SK-N-SH (cell line): ENCODE measurements around the gene MAP2K5. TPM values are rescaled to one million over a fixed set of nuclear protein-coding genes. Genes with fewer than 3 reads are reported as not detected.

Experiments
- CTCF ChIA-PET: fragments of 300-600, 350-600 bp; formaldehyde crosslinking; extraction: SDS; loops from one replicate; lab custom pipeline; 2021; lab: Yijun Ruan, JAX
- POLR2A ChIA-PET: fragments of 350-600 bp; sonication (Branson Sonifier 250); formaldehyde crosslinking; extraction: SDS; loops from one replicate; lab custom pipeline; 2020; ENCODE audit warnings: antibody characterized with exemption, inconsistent platforms; lab: Yijun Ruan, JAX
- DNase-seq: peaks from one replicate; pipeline ENCODE4 v3.0.0; 2012
- H2AFZ ChIP-seq: fragments of 200-600 bp; sonication (generic); 2 replicates; pipeline ENCODE4 v1.8.1; 2016; ENCODE audit warnings: antibody characterized with exemption, mild to moderate bottlenecking, low read depth
- H3F3A ChIP-seq: fragments of 200-600 bp; sonication (generic); replicated peaks from 2 replicates; pipeline ENCODE3; 2016; ENCODE audit warnings: antibody characterized with exemption, mild to moderate bottlenecking; ENCODE audit not compliant: insufficient read depth
- H3K27ac ChIP-seq, 2 experiments: fragments of 200-500 bp in 1 of 2; fragments of 200-600 bp in 1 of 2; sonication (Bioruptor generic) in 1 of 2; sonication (generic), shearing (Covaris generic) in 1 of 2; 2 replicates each; pipeline versions ENCODE4 v1.5.1 to v1.6.1; 2014 to 2016; ENCODE audit warnings: low read depth in 2 of 2, inconsistent platforms in 1 of 2, low read length in 1 of 2, mild to moderate bottlenecking in 1 of 2, mixed read lengths in 1 of 2
- H3K27me3 ChIP-seq: fragments of 200-600 bp; sonication (generic), shearing (Covaris generic); 2 replicates; pipeline ENCODE4 v1.6.1; 2016; ENCODE audit warnings: mixed run types; ENCODE audit not compliant: insufficient read depth
- H3K36me3 ChIP-seq, 2 experiments: fragments of 200-500 bp in 1 of 2; fragments of 200-600 bp in 1 of 2; sonication (Bioruptor generic) in 1 of 2; sonication (generic) in 1 of 2; replicated peaks in 1 of 2; 2 replicates each; pipeline versions ENCODE3 to v1.5.1; 2014 to 2016; ENCODE audit warnings: low read length in 1 of 2, mild to moderate bottlenecking in 1 of 2; ENCODE audit not compliant: insufficient read depth in 2 of 2, control insufficient read depth in 1 of 2
- H3K4me1 ChIP-seq, 2 experiments: fragments of 200-500 bp in 1 of 2; fragments of 200-600 bp in 1 of 2; sonication (Bioruptor generic) in 1 of 2; sonication (generic), shearing (Covaris generic) in 1 of 2; 2 replicates each; pipeline versions ENCODE4 v1.5.1 to v1.6.1; 2014 to 2016; ENCODE audit warnings: low read depth in 1 of 2, low read length in 1 of 2, mixed run types in 1 of 2; ENCODE audit not compliant: insufficient read depth in 2 of 2, control insufficient read depth in 1 of 2
- H3K4me2 ChIP-seq: fragments of 200-600 bp; sonication (generic), shearing (Covaris generic); 2 replicates; pipeline ENCODE4 v1.6.1; 2017; ENCODE audit warnings: mixed run types
- H3K4me3 ChIP-seq, 2 experiments: fragments of 200-500 bp in 1 of 2; fragments of 200-600 bp in 1 of 2; sonication (Bioruptor generic) in 1 of 2; sonication (generic), shearing (Covaris generic) in 1 of 2; 2 replicates each; pipeline versions ENCODE4 v1.5.1 to v1.8.1; 2014 to 2016; ENCODE audit warnings: low read depth in 2 of 2, inconsistent platforms in 1 of 2, low read length in 1 of 2, mild to moderate bottlenecking in 1 of 2, mixed read lengths in 1 of 2, moderate library complexity in 1 of 2
- H3K79me2 ChIP-seq: fragments of 200-600 bp; sonication (generic); 2 replicates; pipeline ENCODE4 v1.8.1; 2017; ENCODE audit warnings: mild to moderate bottlenecking; ENCODE audit not compliant: insufficient read depth
- H3K9ac ChIP-seq: fragments of 200-600 bp; sonication (generic); 2 replicates; pipeline ENCODE4 v1.6.1; 2017; ENCODE audit warnings: mixed run types
- H3K9me2 ChIP-seq: fragments of 200-600 bp; sonication (generic); 2 replicates; pipeline ENCODE4 v1.6.1; 2017; ENCODE audit warnings: mixed run types
- H3K9me3 ChIP-seq: fragments of 200-600 bp; sonication (generic); 2 replicates; pipeline ENCODE4 v1.6.1; 2017; ENCODE audit warnings: mixed run types, mild to moderate bottlenecking, moderate library complexity
- H4K20me1 ChIP-seq: fragments of 200-600 bp; sonication (generic); 2 replicates; pipeline ENCODE4 v1.6.1; 2017; ENCODE audit warnings: mild to moderate bottlenecking, mixed run types; ENCODE audit not compliant: insufficient read depth
- CHD2 ChIP-seq: fragments of 150-350 bp; IDR thresholded peaks from 2 replicates; pipeline ENCODE4 v1.6.1; 2018; ENCODE audit warnings: low read length; ENCODE audit not compliant: partially characterized antibody
- CTCF ChIP-seq: fragments of 200-600 bp; sonication (generic); IDR thresholded peaks from 2 replicates; pipeline ENCODE4 v1.6.1; 2017; ENCODE audit warnings: antibody characterized with exemption, mild to moderate bottlenecking, moderate library complexity
- FOXJ3 ChIP-seq: sonication (generic); formaldehyde crosslinking; IDR thresholded peaks from 2 replicates; pipeline ENCODE4 v1.5.1; 2020; ENCODE audit warnings: mild to moderate bottlenecking, missing genetic modification reagents
- GABPA ChIP-seq: IDR thresholded peaks from 2 replicates; pipeline ENCODE4 v1.4.0; 2012; ENCODE audit warnings: low read depth, mild to moderate bottlenecking
- JUND ChIP-seq: IDR thresholded peaks from 2 replicates; pipeline ENCODE4 v1.4.0; 2012
- MAX ChIP-seq: IDR thresholded peaks from 2 replicates; pipeline ENCODE4 v1.4.0; 2012; ENCODE audit warnings: low read depth
- RAD21 ChIP-seq: IDR thresholded peaks from 2 replicates; pipeline ENCODE4 v1.6.1; 2012; ENCODE audit warnings: mild to moderate bottlenecking, low read length
- REST ChIP-seq: IDR thresholded peaks from 2 replicates; pipeline ENCODE4 v1.6.1; 2012; ENCODE audit warnings: mild to moderate bottlenecking, low read depth, low read length, moderate library complexity
- RFX5 ChIP-seq: IDR thresholded peaks from 2 replicates; pipeline ENCODE4 v1.6.1; 2012; ENCODE audit warnings: mild to moderate bottlenecking, improper control_type of control experiment, low read length
- SIN3A ChIP-seq: IDR thresholded peaks from 2 replicates; pipeline ENCODE4 v1.6.1; 2012; ENCODE audit warnings: low read depth, mild to moderate bottlenecking, low read length, moderate library complexity, borderline replicate concordance
- SMC3 ChIP-seq: IDR thresholded peaks from 2 replicates; pipeline ENCODE4 v1.6.1; 2012; ENCODE audit warnings: low read depth, low read length, improper control_type of control experiment
- TCF12 ChIP-seq: IDR thresholded peaks from 2 replicates; pipeline ENCODE4 v1.4.0; 2012
- TEAD4 ChIP-seq: IDR thresholded peaks from 2 replicates; pipeline ENCODE4 v1.4.0; 2012; ENCODE audit warnings: mild to moderate bottlenecking, borderline replicate concordance; ENCODE audit not compliant: insufficient read depth
- USF1 ChIP-seq: IDR thresholded peaks from 2 replicates; pipeline ENCODE4 v1.4.0; 2012; ENCODE audit warnings: low read depth, borderline replicate concordance
- YY1 ChIP-seq: IDR thresholded peaks from 2 replicates; pipeline ENCODE4 v1.4.0; 2012; ENCODE audit warnings: low read depth, mild to moderate bottlenecking
- WGBS: methylation state at CpG from one replicate; pipeline ENCODE4 v1.1.6; 2017; ENCODE audit warnings: low lambda C conversion rate; 5-methylcytosine and 5-hydroxymethylcytosine counted together
- polyA plus RNA-seq, 3 experiments: library from polyadenylated mRNA; depleted of rRNA; stranded (reverse); fragments of >200 nt; gene quantifications; 2 replicates each; pipeline ENCODE4 v1.2.3, GENCODE V29; 2012

The MAP2K5 gene
- polyA plus RNA-seq, 1 of the 3 experiments (the other 2 are of a cell fraction) = 6.2 TPM

GRCh38 chr15:67639591-67639990, 97.1 kb downstream of the MAP2K5 start:
- Histone ChIP-seq H3K79me2 (no peaks in the 10 kb centered on the region), H3K4me3 (no peak overlapping the region), H3K27ac (no peak overlapping the region), H3K27me3 (no peaks in the 10 kb centered on the region), H3K9me3 (peaks cover under 1% of the 10 kb centered on the region; the same call in 1 of the 2 replicates), H3F3A (no peaks in the 10 kb centered on the region), H3K9ac (no peak overlapping the region), H3K9me2 (no peaks in the 10 kb centered on the region), H3K36me3 (peaks cover 4 to 8% of the 10 kb centered on the region in 2 experiments), H3K4me1 (peaks cover 0 to 6% of the 10 kb centered on the region in 2 experiments; a peak in 2 of 4 replicates), H2AFZ (no peak overlapping the region), H3K4me2 (no peak overlapping the region), H4K20me1 (no peaks in the 10 kb centered on the region)
- DNase-seq = no peak
- no peak for TF ChIP-seq SMC3
- no peak for TF ChIP-seq JUND
- no peak for TF ChIP-seq MAX
- ChIA-PET POLR2A (no interaction called here), CTCF (interaction anchor here (0.8 kb wide), 1 partner anchor 9 kb away, joined by 4 read pairs; no protein-coding TSS in a partner anchor)
- 91% methylated on average over 6 of the region's 6 CpGs for WGBS

- H3K4me3 ChIP-seq = no peak overlapping the region
- DNase-seq = no peak
- no peaks in the 10 kb centered on the region for H3K9me3 ChIP-seq
- no peak overlapping the region for H3K4me2 ChIP-seq
- 92% methylated on average over 3 of the region's 3 CpGs for WGBS
- H4K20me1 ChIP-seq = no peaks in the 10 kb centered on the region
- no peaks in the 10 kb centered on the region for H3K9me2 ChIP-seq
- no peak for TF ChIP-seq MAX
- TF ChIP-seq RFX5 = no peak
- TF ChIP-seq FOXJ3 (CRISPR knock-in tag) = no peak
- no peak for TF ChIP-seq USF1
- no peak for TF ChIP-seq CTCF
- TF ChIP-seq RAD21 = no peak
- no peak for TF ChIP-seq TEAD4
- no peak for TF ChIP-seq REST
- TF ChIP-seq CHD2 = no peak
- no peak for TF ChIP-seq TCF12
- TF ChIP-seq SIN3A = no peak
- no peak for TF ChIP-seq YY1
- TF ChIP-seq GABPA = no peak
- H3K36me3 ChIP-seq = peaks cover 4 to 8% of the 10 kb centered on the region in 2 experiments
- no peaks in the 10 kb centered on the region for H3F3A ChIP-seq
- no peaks in the 10 kb centered on the region for H3K27me3 ChIP-seq
- peaks cover 0 to 6% of the 10 kb centered on the region in 2 experiments; a peak in 2 of 4 replicates for H3K4me1 ChIP-seq
- no peaks in the 10 kb centered on the region for H3K79me2 ChIP-seq
- H3K9ac ChIP-seq = no peak overlapping the region
- no peak overlapping the region for H2AFZ ChIP-seq
- H3K27ac ChIP-seq = no peak overlapping the region
- CTCF ChIA-PET = no interaction called here
- POLR2A ChIA-PET = no interaction called here
Measured at GRCh38 chr15:67641453-67641852, 99.0 kb downstream of the MAP2K5 start.
